Measurements from ENCODE around the gene TIMM10.
A peak's percentile ranks its signal among the peaks of the same experiment; 100 is the strongest.
"Not testable (repeated sequence)": the region's sequence is repeated elsewhere in the genome, so short reads cannot be mapped to it uniquely, and the experiment has no call there.

The TIMM10 gene

DNA sequence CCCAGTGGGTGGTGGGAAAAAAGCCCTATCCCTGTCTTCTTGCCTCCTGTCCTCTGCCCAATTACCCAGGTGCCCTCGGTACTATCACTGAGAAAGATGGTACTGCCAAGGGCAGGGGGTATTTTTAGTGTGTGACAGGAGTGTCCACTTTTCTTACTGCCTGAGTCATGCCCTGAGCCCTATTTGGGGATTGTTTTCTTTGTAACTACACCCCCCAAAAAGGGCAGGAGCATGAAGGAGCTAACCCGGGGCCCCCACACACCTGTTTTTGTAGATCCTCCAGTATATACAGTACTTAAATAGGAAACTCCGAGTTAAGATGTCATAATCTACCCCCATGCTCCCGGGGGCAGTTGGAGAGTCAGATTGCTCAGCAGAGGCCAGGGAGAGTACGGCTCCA is 10.6 kb upstream of the TIMM10 start:
- DNase-seq, result no peak

DNA sequence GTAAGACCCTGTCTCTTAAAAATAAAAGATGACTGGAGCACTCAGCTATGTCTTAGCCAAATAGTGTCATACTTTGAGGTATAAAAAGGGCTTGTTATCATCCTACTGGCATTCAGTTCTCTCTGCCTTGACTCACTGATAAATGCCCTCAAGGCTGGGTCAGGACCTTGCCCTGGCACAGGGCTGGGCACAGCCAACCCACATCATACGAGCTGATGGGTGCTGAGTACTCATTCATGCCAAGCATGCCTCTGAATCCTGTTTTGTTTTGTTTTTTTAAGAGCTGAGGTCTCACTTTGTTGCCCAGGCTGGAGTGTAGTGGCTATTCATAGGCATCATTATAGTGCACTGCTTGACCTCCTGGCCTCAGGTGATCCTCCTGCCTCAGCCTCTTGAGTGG is 8.8 kb upstream of the TIMM10 start:
- no peak for DNase-seq

DNA sequence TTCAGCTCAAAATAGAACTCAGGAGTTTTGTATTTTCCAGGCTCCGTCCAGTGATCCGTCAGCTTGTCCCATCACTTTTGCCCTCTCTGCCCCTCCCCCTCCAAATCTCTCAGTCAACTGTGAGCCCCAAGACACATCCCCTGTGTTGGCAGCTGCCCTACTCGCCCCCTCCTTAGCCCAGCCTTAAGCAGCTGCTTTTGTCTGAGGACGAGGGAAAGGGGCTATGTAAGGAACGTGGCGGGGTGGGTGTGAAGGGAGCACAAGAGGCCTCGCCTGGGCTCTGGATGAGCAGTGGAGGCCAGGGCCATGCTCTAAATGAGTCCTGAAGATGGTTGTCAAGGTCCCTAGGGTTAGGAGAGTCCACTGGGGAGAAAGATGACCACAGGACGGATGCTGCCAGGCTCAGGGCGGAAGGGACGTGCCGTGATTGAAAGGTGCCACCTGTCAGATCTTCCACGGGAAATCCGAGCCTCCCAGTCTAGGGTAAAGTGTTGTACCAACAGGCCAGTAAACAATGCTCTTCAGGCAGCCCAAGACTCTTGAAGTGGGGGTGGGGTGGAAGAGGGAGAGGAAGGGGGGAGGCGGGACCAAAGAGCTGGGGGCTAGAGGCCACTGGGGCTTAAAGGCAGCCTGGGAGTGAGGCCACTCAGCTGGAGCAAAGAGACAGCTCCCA is 6.5 kb upstream of the TIMM10 start, which contains the start of gene SMTNL1:
Gene SMTNL1, plus strand, starts transcription at position 649 of the 673 bp plus-strand sequence. CDS start 5,048 bp downstream, outside the sequence.
- DNase-seq, result no peak

DNA sequence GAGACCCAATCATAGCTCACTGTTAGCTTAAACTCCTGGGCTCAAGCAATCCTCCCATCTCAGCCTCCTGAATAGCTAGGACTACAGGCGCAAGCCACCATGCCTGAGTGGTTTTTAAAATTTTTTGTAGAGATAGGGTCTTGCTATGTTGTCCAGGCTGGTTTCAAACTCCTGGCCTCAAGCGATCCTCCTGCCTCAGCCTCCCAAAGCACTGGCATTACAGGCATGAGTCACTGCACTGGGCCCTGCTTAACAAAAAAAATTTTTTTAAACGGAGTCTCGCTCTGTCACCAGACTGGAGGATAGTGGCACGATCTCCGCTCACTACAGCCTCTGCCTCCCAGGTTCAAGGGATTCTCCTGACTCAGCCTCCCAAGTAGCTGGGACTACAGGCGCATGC is 3.9 kb upstream of the TIMM10 start:
- DNase-seq, result not testable (repeated sequence)

DNA sequence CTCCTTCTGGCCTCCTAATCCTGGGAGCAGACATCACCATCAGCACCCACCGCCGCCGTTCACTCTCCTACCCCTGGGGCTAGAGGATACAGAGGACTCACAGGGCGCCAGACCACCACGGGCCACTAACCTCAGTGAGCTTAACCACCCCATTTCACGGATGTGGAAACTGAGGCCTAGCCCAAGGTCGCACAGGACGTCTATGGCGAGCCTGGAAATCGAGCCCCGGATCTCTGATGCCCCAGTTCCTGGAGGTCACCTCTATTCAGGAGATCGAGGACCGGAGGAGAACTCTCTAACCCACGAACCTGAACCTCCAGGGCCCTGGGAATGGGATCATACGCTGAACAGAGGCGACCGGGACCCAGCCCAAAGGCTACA is 349 bp downstream of the TIMM10 start:
- DNase-seq, result peak in 1 of 2 experiments; percentile 9

DNA sequence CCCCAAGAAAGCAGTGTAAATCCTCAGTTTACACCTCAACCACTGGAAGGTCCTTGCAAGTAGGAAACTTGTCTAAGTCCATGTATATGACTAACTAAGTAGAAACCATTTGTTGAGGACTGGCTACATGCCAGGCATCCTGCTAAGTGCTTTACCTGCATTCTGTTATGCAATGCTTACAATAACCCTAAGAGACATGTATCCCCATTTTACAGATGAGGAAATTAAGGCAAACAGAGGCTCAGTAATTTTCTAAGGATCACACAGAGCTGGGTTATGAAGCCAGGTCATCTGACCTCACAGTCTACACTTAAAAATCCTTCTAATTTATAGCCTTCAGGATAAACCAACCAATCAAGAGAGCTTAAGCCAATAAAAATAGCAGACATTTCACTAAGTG is 1.5 kb downstream of the TIMM10 start:
- no peak for DNase-seq

DNA sequence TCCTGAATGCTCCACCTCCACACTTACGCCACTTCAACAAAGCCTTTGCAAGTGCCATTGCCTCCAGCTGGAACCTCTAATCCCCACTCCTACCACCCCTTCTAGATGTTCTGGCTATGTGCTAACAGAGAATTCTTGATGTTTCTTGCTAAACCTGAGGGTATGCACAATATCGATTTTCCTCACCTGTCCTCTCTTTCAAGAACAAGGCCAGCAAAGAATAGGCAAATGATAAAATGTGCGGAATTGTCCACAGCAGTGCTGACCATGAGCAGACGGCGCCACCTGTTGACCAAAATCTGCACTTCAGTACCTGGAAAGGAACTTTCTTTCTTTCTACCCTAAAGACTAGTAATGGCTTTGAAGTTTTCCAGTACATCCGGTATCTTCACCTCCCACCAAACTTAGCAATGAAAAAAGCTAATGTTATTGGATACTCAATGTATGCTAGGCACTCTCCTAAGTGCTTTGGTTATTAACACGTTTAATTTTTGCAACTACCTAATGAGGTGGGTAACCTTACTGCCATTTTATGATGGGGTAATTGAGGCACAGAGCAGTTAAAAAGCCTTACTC is 3.4 kb downstream of the TIMM10 start:
- peak; percentile 60 to 72 for DNase-seq

DNA sequence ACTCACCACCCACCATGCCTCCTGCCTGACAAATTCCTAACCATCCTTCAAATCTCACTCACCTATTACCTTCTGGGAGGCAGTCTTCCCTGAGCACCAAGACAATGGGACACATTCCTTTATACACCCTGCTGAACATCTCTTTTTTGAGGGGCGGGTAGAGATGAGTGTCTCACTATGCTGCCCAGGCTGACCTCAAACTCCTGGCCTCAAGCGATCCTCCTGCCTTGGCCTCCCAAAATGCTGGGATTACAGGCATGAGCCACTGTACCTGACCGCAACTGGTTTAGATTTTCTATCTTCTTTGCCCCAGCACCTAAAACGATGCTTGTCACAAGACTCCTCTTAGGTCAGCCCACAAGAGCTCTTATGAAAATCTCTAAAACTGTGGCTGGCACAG is 7.1 kb downstream of the TIMM10 start:
- no peak for DNase-seq

DNA sequence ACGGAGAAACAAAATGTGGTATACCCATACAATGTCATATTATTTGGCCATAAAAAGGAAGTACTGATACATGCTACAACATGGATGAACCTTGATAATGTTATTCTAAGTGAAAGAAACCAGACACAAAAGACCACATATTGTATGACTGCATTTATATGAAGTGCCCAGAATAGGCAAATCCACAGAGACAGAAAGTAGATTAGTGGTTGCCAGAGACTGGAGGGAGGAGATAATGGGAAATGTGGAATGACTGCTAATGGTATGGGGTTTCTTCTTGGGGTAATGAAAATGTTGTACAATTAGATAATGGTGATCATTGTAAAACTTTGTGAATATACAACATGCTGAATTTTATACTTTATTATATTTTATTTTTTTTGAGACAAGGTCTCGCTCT is 9.4 kb downstream of the TIMM10 start:
- no peak for DNase-seq

DNA sequence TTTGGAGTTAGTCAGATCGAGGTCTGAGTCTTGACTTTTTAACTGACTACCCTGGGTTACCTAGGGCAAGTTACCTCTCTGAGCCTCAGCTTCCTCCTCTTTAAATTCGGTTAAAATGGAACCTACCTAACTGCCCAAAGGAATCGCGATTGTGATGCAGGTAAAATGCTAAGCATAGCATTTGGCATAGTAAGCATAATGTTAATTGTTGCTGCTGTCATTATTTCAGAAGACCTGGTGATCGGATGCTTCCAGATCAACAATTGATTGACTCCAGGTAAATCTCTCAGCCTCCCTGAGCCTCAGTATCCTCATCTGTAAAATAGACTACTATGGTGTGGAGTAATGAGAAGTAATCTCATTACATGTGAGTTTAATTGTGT is 14.5 kb downstream of the TIMM10 start:
- no peak for DNase-seq

DNA sequence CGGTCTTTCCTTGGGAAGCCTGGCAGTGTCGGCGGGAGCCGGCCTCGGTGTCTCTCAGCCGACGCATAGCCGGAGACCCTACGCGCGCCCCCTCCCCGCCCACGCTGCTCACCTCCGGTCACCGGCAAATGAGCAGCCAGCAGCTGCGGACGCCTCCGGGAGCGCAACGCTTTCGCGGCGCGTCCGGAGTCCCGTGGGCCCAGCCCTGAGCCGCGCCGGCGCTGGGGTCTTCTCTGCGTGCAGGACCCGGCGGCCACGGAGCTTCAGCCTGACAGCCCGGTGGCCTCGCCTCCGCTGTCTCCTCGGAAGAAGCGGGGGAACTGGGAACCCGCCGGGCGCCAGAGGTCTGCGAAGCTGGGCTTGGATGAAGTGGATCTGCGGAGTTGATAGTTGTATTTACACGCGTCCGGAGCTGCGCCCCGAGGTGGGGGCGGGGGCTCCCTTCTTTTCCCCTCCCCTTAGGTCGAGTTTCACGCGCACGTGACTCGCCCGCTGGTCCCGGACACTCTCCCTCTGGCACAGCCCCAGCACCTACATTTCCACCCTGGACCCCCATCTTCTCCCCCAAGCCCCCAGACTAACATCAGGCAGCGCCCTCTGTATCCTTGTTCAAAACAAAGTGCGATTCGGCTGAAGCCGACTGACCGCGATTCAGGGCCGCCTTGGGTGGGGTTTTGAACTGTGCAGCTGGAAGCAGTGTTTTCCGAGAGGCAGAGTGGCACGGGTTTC is 15.1 kb downstream of the TIMM10 start, which contains the start of gene SLC43A1:
Gene SLC43A1, minus strand, starts transcription at position 371 of the 729 bp plus-strand sequence. CDS start 1,591 bp downstream, outside the sequence.
- DNase-seq, result peak; percentile 21 to 46

DNA sequence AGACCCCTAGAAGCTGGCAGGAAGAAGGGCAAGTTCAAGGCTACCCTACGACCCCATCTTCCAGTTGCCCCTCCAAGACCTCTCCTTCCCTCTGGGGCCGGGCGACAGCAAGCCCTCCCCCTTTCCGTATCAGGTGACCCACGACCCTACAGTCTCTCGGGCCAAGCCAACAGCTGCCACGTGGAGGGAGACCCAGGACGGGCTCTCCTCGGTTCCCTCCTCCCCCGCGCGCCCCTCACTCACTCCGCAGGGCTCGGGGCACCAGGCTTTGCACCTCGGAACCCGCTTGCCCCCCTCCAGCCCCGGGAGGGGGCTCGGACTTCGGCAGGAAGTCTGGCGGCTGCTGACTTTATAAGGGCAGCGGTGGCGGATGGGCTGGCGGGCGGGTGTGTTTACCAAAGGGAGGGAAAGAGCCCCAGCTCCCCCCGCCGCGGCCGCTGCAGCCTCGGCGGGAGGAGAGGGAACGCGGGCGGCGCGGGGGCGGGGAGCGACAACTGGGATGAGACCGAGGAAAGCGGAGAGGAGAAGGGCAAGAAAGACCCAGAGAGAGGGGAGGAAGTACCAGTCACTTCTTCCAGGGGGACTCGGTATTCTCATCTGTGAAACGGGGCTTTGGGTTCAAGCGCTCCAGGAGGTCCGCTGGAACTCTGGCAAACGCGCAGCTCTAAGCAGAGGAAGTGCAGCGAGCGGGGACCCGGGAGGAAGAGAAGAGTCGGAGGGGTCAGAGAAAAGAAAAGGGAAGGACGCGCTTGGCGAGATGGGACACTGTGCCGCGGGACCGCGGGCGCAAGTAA is 15.8 kb downstream of the TIMM10 start:
- peak; percentile 43 to 59 for DNase-seq

DNA sequence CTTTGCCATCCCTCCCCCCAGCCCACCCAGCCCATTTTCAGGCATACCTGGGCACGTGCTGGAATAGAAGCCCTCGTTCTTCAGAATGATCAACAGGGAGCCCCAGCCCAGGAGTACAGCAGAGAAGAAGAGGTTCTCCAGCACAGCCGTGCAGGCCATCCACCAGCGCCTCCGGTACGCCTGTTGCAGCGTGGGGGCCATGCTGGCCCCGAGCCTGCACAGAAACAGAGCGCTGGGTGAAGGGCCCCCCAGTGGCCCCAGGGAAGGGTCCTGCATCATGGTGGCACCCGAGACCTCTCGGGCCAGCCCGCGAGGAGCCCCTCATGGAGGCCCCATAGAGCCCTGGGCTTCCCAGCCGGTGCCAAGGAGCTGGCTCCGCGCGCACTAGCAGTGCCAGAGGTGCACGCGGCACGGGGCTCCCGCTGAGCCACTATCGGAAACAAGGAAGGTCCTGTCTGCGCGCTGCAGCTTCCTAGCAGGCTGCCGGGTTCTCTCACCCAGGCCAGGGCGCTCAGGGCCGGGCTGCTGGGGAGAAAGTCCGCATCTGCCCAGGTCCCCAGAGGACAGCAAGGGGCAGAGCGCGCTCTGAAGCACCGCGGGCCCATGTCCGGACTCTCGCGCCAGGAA is 16.5 kb downstream of the TIMM10 start:
- DNase-seq, result peak; percentile 23 to 42

DNA sequence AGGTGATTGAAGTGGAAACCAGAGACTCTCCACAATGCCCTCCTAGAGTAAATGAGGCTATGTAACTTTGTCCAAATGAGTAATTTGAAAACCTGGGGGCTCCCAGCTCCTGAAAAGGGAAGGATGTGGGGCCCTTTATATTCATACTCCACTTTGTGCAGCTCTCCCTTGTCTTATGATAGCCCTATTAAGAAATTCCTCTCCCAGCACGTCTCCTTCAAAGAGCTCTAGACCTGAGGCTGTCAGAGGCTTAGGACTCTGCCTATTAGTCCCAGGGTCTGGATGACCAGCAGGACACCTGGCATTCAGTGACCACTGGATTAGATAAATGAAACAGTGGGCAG is 17.1 kb downstream of the TIMM10 start:
- no peak for DNase-seq

DNA sequence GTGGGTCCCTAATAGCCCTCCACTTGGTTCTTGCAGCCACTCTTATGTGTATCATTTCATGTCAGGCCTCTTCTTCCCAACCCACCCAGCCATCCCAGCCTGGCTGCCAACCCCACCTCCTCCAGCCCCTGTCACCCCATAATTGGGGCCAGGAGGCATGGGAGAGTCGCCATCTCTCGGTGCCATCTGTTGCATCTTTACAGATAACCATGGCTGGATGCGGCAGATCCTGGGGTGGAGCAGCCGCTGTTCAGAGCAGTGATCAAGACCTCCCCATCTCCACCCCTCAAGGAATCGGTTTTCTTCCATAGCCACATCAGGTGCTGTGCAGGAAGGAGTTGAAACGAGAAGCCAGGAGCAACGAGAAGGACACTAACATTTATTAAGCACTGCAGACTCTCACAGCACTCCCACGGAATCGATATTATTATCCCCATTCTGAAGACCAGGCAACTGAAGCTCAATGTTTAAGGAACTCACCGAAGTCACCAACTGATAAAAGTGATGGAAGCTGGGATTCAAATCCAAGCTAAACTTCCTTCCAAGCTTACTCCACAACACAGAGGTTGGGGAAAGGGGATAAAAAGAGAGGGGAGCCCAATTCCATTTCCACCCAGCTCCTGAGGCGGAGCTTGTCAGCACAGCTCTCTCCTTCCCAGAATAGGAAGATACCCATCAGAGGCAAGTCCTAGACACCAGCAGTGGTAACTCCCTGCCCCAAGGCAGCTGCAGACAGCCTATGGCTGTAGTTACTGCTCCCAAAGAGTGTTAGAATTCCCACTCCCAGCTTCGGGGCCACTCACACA is 17.7 kb downstream of the TIMM10 start:
- no peak for DNase-seq

DNA sequence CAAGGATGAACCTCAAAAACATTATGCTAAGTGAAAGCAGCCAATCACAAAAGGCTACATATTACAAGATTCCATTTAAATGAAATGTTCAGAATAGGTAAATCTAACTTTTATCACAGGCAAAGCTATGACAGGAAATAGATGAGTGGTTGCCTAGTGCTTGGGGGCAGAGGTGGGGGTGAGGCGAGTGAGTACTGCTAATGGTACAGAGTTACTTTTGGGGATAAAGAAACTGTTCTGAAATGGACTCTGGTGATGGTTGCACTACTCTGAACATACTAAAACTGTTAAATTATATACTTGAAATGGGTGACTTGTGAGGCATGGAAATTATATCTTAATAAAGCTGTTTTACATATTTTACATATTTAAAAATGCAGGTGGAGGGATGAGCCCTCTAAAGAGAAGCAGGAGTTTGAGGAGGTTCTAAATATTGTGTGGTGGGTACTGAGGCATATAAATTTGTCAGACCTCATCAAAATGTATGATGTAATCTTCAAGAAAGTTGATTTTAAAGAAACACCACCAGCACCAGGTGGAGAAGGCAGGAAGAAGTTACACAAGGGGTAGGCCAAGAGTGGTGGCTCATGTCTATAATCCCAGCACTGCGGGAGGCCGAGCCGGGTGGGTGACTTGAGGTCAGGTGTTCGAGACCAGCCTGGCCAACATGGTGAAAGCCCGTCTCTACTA is 18.7 kb downstream of the TIMM10 start:
- no peak for DNase-seq

DNA sequence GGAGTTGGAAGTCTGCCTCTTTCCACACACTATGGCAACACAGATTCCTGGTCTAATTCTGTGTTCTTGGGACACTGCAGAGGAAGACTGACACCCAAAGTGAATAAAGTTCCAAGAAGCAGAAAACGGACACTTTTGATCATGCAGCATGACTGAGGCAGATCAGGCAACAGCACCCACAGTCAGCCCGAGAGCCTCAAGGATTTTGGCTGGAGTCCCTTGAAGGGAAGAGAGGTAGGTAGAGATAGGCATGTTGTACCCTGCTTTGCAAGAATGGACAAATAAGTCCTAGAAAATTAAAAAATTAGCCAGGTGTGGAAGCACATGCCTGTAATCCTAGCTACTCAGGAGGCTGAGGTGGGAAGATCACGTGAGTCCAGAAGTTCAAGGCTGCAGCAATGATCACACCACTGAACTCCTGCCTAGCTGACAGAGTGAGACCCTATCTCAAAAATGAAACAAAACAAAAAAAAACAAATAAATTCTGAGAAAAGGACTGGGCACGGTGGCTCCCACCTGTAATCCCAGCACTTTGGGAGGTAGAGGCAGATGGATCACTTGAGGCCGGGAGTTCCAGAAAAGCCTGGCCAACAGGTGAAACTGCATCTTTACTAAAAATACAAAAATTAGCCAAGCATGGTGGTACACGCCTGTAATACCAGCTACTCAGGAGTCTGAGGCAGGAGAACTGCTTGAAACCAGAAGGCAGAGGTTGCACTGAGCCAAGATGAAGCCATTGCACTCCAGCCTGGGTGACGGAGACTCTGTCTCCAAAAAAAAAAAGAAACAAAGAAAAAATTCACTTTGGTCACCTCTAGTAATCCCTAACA is 22.0 kb downstream of the TIMM10 start:
- no peak for DNase-seq

DNA sequence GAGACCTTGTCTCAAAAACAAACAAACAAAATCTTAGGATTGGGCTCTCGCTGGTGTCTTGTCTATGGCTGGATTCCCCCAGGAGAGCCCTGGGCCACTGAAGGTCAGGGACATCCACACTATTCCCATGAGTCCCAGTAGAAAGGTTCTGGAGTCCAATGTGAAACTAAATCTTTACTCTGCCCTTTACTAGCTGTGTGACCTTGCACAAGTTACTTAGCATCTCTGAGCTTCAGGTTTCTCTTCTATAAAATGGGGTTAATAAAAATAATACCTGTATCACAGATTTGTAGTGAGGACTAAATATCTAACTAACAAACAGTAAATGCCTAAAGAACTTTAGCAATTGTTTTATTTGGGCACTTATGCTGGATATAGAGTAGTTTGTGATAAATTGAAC is 24.0 kb downstream of the TIMM10 start:
- DNase-seq, result no peak

DNA sequence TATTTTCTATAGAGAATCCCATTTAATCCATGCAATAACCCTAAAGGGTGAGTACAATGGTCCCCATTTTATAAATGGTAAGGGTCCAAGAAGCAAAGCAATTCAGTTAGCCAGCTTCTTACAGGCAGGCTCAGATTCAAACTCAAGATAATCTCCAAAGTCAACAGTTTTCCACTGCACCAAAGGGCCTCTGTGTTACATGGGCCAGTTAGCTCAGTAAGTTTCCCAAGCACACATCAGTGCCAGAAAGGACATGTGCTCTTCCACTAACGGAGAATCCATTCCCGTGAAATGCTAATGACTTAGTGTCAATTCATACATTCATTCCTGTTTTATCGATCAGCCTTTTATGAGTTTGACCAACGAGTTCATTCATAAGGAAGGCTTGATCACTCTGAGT is 26.0 kb downstream of the TIMM10 start:
- DNase-seq, result no peak

DNA sequence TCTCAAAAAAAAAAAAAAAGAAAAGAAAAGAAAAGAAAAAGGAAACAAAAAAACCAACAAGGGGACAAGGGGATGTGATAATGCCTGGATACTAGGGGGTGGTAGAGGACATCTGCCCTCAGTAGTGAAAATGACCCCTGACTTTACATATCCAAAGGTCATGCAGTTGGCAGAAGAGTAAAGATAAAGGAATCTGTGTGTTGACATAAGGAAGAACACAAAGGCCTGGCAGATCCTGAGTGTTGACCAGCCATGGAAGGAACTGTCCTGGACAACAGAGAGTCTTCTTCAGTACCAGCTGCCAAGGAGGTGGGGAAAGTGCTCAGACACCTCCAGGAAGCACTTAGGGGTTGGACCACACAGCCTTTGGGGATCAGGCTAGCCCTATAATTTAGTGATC is 27.7 kb downstream of the TIMM10 start:
- DNase-seq, result no peak
